Coronary artery (tissue), 2 donors: ENCODE measurements around the gene ARMC3.

Experiments
- DNase-seq: peaks from one replicate; pipeline ENCODE4 v3.0.0-alpha.2; 2017; ENCODE audit warnings: low spot score
- H3K27ac ChIP-seq, 2 donors: fragments of 200-600 bp; sonication (generic); one replicate each; pipeline ENCODE4 v1.5.1; 2016 to 2019
- H3K4me3 ChIP-seq: fragments of 200-600 bp; sonication (generic); 2 replicates; pipeline ENCODE4 v1.5.1; 2016; ENCODE audit warnings: mild to moderate bottlenecking, moderate library complexity
- TF ChIP-seq, protein P1 (sequence below): fragments of 200-600 bp; sonication (generic); IDR thresholded peaks from one replicate; pipeline ENCODE4 v1.5.1; 2019; ENCODE audit warnings: antibody characterized with exemption

The ARMC3 gene

DNA sequence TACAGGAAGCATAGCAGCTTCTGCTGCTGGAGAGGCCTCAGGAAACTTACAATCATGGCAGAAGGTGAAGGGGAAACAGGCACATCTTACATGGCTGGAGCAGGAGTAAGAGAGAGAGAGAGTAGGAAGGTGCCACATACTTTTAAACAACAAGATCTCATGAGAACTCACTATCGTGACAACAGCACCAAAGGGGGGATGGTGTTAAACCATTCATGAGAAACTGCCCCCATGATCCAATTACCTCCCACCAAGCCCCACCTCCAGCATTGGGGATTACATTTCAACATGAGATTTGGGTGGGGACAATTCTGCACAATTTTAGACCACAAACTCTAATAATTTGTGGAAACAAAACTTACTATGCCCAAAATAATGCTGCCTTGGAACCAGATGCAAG lies 16.8 kb upstream of the ARMC3 start:
- no peak overlapping the region for H3K4me3 ChIP-seq
- no peak overlapping the region for H3K27ac ChIP-seq
- TF ChIP-seq, protein P1, sequence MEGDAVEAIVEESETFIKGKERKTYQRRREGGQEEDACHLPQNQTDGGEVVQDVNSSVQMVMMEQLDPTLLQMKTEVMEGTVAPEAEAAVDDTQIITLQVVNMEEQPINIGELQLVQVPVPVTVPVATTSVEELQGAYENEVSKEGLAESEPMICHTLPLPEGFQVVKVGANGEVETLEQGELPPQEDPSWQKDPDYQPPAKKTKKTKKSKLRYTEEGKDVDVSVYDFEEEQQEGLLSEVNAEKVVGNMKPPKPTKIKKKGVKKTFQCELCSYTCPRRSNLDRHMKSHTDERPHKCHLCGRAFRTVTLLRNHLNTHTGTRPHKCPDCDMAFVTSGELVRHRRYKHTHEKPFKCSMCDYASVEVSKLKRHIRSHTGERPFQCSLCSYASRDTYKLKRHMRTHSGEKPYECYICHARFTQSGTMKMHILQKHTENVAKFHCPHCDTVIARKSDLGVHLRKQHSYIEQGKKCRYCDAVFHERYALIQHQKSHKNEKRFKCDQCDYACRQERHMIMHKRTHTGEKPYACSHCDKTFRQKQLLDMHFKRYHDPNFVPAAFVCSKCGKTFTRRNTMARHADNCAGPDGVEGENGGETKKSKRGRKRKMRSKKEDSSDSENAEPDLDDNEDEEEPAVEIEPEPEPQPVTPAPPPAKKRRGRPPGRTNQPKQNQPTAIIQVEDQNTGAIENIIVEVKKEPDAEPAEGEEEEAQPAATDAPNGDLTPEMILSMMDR: no peak
- no peak for DNase-seq

DNA sequence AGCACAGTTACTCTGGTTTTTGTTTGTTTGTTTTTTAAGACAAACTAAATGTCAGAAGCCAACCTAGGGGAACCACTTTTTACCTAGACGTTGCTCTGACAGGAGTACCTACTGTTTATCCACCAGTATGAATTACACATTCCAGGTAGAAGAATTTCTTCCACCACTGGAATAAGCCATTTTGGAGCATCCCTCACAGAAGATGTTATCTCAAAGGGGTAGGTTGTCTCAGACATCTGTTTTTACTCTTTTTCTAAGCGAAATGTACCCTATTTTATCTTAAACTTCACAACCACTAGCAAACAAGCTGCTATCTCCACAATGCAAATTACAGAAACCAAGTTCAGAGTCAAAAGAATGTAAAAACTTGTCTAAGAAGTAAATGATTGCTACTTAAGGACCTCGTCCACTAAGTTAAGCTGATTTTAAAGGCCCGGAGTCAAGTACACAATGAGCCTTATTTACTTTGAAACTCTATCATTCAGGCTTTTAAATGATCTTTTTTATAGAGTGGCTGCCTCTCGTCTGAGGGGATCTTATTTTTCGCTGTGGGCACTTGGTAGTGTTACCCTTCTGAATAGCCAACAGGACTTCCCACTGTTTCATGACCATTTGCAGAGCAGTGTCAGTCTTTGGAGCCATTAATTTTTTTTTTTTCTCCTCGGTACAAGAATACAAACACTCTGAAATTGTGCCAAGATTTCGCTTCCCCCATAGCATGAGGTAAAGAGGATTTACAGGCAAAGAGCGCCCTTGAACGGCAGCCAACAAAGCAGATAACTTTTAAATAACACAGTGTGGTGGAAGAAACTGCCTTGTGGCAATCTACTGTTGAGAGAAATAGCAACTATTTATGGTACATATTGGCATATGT lies 15.7 kb upstream of the ARMC3 start:
- no peak for DNase-seq

DNA sequence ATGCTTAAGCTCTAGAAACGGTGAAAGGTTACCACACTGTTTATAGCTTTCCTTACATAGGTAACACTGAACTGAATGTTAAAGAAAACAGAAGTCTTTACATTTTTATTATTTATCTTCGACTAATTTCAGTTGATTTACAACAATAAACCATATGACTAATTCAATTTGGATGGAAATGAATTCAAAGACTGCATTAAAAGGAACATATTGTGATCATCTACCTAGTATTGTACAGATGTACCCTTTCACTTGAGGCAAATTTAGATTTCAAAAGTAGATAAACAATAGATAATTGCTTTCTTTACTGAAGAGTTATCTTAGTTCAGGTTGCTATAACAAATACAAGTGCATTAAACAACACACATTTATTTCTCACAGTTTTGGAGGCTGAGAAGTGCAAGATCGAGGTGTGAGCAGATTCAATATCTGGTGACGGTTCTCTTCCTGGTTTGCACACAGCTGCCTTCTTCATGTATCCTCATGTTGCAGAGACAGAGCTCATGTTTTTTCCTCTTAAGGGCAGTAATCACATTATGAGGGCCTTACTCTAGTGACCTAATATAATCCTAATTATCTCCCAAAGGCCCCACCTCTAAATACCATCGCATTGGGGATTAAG lies 15.0 kb upstream of the ARMC3 start:
- TF ChIP-seq, protein P1: no peak
- no peak for DNase-seq
- no peak overlapping the region for H3K27ac ChIP-seq
- H3K4me3 ChIP-seq: no peak overlapping the region

More for the DNA sequence above, 15.7 kb upstream of the ARMC3 start:
- Histone ChIP-seq H3K27ac (no peak overlapping the region), H3K4me3 (no peak overlapping the region)
- TF ChIP-seq, protein P1: no peak

DNA sequence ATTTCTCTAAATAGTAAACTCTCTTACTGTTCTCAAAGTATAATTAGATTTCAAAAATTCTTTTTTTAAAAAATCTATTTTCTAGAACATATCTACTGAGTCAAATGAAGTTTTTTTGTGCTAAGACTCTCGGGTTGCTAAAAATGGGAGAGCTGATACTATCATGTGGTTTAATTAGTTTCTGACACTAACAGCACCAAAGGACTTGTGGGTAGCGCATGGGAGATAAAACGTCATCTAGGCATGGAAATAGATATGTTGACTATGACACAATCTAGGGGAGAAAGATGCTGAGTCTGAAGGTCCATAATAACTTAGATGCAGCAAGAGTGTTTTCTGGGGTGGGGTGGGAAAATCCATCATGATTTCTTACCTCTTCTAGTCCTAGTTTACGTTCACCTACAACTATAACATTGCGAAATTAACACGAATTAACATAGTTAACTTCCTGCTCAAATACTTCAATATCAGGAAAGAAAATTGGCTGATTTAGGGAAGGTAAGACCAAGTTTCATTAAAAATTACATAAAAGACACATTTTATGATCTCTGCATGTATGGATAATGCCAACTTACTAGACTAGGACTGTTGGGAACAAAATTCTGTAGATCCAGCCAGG lies 14.3 kb upstream of the ARMC3 start:
- TF ChIP-seq, protein P1: no peak
- no peak for DNase-seq
- Histone ChIP-seq H3K4me3 (no peak overlapping the region), H3K27ac (no peak overlapping the region)

DNA sequence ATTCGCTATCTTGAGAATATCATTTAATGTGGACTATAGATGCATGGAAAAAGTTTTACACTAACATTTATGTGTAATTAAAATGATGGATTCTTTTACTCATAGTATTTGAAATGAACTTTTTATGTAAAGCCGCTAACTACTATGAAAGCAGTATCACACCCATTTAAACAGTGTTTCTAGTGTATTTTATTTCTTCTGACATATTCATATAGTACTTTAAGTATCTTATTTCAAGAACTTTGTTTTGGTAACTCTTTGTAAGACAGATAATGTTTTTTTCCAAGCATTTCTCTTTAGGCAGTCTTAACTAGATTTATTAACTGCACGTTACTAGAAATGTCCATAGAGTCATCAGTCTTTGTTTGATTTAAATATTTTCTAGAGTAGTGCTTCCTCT lies 12.5 kb upstream of the ARMC3 start:
- no peak for DNase-seq
- no peak overlapping the region for H3K27ac ChIP-seq
- no peak overlapping the region for H3K4me3 ChIP-seq
- TF ChIP-seq, protein P1: no peak

DNA sequence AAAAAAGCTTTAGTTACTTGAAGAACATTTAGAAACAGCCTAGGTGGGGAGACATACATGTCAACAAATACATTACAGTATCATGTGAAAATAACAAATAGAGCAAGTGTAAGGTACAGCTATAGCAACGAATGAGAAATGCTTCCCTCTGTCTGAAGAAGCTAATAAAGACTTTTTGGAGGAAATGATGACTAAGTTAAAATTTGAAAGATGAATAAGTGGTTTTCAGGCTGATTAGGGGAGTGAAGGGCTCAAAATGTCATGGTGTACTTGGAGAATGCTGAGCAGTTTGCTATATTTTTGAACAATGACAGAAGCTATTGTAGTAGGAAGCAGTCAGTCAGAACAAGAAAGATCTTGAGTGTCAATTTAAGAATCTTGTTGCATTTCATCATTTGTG lies 2.8 kb upstream of the ARMC3 start:
- Histone ChIP-seq H3K4me3 (no peak overlapping the region), H3K27ac (no peak overlapping the region)
- TF ChIP-seq, protein P1: no peak
- no peak for DNase-seq
